ENCODE data around the gene TIAL1.

Gene TIAL1

DNA sequence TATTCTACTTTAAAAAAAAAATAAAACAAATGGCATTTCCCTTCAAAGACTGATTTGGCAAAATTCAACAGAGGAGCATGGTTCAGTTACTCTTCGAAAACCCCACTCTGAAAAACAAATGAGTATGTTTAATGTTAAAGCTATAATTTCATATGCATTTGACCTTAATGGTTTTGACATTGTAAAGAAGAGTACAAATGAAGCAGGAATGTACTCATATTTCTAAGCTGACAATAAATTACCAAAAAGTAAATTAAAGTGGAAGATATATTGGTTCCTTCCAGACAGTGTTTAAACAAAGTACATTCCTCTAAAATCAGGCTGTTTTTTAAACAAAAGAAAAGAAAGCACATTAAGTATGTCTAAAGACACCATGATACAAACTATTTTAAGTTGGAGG is 70.6 kb downstream of the TIAL1 start:
- no peak for DNase-seq

DNA sequence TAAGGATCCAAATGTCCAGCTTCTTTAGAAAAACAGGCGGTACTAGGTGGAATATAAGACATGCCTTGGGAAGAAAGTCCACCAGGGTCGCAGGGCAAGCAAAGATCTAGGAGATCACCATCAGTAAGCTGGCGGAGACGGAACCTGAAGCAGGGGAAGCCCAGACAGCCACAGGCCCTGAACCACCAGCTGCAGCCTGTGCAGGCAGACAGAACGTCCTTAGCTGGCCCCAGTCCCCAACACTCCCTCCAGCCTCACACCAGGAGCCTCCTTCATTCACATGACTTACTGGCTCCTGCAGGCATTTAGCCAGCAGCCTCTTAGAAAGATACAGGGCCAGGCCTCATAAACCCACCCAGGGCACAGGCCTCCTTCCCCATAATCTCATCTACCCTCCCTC is 71.6 kb downstream of the TIAL1 start:
- no peak for DNase-seq

DNA sequence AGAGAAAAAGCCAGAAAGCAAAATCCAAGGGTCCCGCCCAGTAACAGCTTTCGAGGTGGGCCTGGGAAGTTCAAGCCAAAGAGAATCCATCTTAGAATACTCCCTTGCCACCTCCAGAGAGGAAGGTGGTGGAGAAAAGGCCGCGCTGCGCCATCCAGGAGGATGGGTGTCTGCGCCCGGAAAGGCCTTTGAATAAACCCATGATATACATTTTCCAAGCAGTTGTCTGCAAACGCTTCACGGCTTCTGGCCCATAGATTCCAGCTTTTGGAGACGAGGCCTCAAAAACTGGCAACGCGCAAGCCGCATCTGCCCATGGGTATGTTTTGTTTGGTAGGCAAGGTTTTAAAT is 72.1 kb downstream of the TIAL1 start:
- DNase-seq: no peak

DNA sequence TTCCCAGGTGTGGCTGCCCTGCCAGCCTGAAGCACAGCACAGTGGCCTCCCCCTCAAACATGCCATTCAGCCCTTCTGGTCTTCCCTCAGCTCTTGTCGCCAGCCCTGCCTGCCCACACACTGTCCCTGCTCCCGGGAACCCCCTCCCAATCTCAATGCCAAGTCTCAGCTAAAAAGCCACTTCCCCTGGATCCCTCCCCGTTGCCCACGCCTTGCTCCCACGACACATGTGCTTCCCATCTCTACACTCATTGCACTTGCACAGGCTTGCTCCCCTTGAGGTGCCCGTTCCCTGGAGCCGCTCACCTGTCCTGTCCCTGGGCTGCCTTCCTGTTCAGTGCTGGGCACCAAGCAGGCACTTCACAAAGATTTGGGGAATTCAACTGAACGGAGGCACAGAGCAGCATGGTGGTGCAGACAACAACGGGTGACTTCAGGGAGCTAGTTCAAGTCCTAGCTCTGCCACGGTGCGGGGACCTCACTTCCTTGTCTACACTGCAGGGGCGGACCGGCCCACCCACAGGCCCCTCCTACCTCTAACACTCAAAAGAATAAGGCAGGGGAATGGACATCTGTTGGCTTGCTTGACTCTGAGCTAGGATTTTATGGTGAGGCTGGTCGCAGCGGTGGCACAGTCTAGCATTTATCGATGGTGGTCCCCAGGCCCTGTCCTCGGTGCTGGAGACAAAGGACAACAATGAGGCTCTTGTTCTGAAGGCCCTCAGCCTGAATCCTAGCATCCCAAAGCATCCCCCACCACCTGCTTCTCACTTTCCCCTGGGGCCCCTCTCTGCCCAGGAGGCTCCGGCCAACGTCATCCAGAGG is 72.7 kb downstream of the TIAL1 start:
- no peak for DNase-seq

Data from NK-92 treated with Interleukin-12 subunit alpha and Interleukin-12 subunit beta, amount 100 ng/mL, for 24 hours (cell line).